ENCODE data around the gene G6PC1. TPM values are rescaled to one million over a fixed set of nuclear protein-coding genes. Genes with fewer than 3 reads are reported as not detected.

Gene G6PC1
- total and polyA plus RNA-seq, 2 of the 13 experiments (the other 11 are each of a cell fraction or from before 2014, with no cell fraction given), result 1.7 to 37.9 TPM

GRCh38 chr17:42865638-42866094 lies 34.9 kb upstream of the G6PC1 start (continued):
- TF ChIP-seq PREB (CRISPR knock-in tag; IDR thresholded peaks at IDR 0.05), result no peak
- TF ChIP-seq MED13 (CRISPR knock-in tag; IDR thresholded peaks at IDR 0.05), result no peak
- TF ChIP-seq ZNF343 (CRISPR knock-in tag; IDR thresholded peaks at IDR 0.05), result no peak
- TF ChIP-seq ATF5 (CRISPR knock-in tag; IDR thresholded peaks at IDR 0.05; ENCODE audit: low read depth), result no peak
- TF ChIP-seq RNF2 (conservative IDR thresholded peaks at IDR 0.05; ENCODE audit: low read depth), result no peak
- TF ChIP-seq ZNF501 (CRISPR knock-in tag; IDR thresholded peaks at IDR 0.05), result no peak
- TF ChIP-seq CREBL2 (CRISPR knock-in tag; IDR thresholded peaks at IDR 0.05; ENCODE audit: borderline replicate concordance), result no peak
- no peak for TF ChIP-seq DBP (CRISPR knock-in tag; IDR thresholded peaks at IDR 0.05; ENCODE audit: not compliant biosample characterization)
- no peak for TF ChIP-seq ZSCAN5A (CRISPR knock-in tag; IDR thresholded peaks at IDR 0.05; ENCODE audit: borderline replicate concordance)
- no peak for TF ChIP-seq ATF7-NPFF (CRISPR knock-in tag; IDR thresholded peaks at IDR 0.05; ENCODE audit: low read depth)
- no peak for TF ChIP-seq ARHGAP35 (CRISPR knock-in tag; IDR thresholded peaks at IDR 0.05; ENCODE audit: borderline replicate concordance)
- TF ChIP-seq MTF1 (CRISPR knock-in tag; IDR thresholded peaks at IDR 0.05), result no peak
- TF ChIP-seq TRIM24 (CRISPR knock-in tag; IDR thresholded peaks at IDR 0.05), result no peak
- no peak for TF ChIP-seq MLXIP (CRISPR knock-in tag; IDR thresholded peaks at IDR 0.05; ENCODE audit: borderline replicate concordance)
- no peak for TF ChIP-seq FOXK2 (IDR thresholded peaks at IDR 0.05)
- TF ChIP-seq MTA3 (CRISPR knock-in tag; IDR thresholded peaks at IDR 0.05), result no peak
- TF ChIP-seq NFKB2 (CRISPR knock-in tag; IDR thresholded peaks at IDR 0.05; ENCODE audit: borderline replicate concordance), result no peak
- no peak for TF ChIP-seq AGO1 (IDR thresholded peaks at IDR 0.05; ENCODE audit: low read depth, low read length, poor library complexity, severe bottlenecking)
- TF ChIP-seq ZGPAT (CRISPR knock-in tag; IDR thresholded peaks at IDR 0.05), result peak; percentile 60; the same call in 1 of the 2 replicates
- TF ChIP-seq CSRNP2 (CRISPR knock-in tag; conservative IDR thresholded peaks at IDR 0.05; ENCODE audit: low read depth), result no peak

All from HepG2 (cell line).